D721Med (cell line): Measurements from ENCODE around the gene PREX1.
"Not testable (repeated sequence)": the region's sequence is repeated elsewhere in the genome, so short reads cannot be mapped to it uniquely, and the experiment has no call there.

Experiments used
- DNase-seq: peaks from one replicate; pipeline ENCODE4 v3.0.0; 2011; ENCODE audit warnings: low spot score; ENCODE audit not compliant: insufficient read length
- FAIRE-seq: peaks from 2 replicates; lab custom pipeline; 2011; peaks lifted over from hg19 to GRCh38; lab: Jason Lieb, UNC
- TF ChIP-seq, protein P1 (sequence below): IDR thresholded peaks from 2 replicates; pipeline ENCODE4 v1.5.1; 2012; ENCODE audit warnings: mild to moderate bottlenecking, control low read depth; ENCODE audit not compliant: insufficient read depth; ENCODE audit errors: missing control alignments

Gene PREX1

GRCh38 chr20:48827855-48828733, at the start of gene PREX1:
Gene PREX1 (minus strand): TSS chr20:48827999. CDS start chr20:48827860, 139 bp downstream.
- DNase-seq (peak; percentile 80), FAIRE-seq (no peak)
- TF ChIP-seq, protein P1, sequence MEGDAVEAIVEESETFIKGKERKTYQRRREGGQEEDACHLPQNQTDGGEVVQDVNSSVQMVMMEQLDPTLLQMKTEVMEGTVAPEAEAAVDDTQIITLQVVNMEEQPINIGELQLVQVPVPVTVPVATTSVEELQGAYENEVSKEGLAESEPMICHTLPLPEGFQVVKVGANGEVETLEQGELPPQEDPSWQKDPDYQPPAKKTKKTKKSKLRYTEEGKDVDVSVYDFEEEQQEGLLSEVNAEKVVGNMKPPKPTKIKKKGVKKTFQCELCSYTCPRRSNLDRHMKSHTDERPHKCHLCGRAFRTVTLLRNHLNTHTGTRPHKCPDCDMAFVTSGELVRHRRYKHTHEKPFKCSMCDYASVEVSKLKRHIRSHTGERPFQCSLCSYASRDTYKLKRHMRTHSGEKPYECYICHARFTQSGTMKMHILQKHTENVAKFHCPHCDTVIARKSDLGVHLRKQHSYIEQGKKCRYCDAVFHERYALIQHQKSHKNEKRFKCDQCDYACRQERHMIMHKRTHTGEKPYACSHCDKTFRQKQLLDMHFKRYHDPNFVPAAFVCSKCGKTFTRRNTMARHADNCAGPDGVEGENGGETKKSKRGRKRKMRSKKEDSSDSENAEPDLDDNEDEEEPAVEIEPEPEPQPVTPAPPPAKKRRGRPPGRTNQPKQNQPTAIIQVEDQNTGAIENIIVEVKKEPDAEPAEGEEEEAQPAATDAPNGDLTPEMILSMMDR, result no peak

DNA sequence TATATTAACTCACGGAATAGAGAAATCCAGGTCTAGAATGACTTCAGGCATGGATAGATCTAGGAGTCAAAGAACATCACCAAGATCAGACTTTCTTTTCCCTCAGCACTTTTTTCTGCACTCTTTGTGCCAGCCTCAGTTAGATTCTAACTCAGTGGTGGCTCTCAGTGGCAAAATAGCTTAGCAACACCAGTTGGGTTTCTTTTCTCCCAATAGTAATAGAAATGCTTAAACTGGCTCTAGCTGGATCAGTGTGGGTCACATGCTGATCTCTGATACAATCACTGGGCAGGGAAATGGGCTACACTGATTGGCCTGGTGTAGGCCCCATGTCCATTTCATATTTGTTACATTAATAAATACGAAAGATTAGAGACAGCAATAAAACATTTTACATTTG, 49.5 kb upstream of the PREX1 start:
- FAIRE-seq, result no peak
- DNase-seq, result no peak
- TF ChIP-seq, protein P1, result no peak

- TF ChIP-seq, protein P1, result no peak
Measured at GRCh38 chr20:48875914-48876240, 48.1 kb upstream of the PREX1 start.

GRCh38 chr20:48875233-48875913, 47.6 kb upstream of the PREX1 start:
- no peak for FAIRE-seq
- DNase-seq, result no peak
- TF ChIP-seq, protein P1, result no peak

More at GRCh38 chr20:48875914-48876240, 48.1 kb upstream of the PREX1 start:
- DNase-seq (no peak), FAIRE-seq (no peak)

GRCh38 chr20:48869442-48869841, 41.6 kb upstream of the PREX1 start:
- not testable (repeated sequence) for DNase-seq, FAIRE-seq

GRCh38 chr20:48866936-48867335, 39.1 kb upstream of the PREX1 start:
- TF ChIP-seq, protein P1, result no peak
- no peak for FAIRE-seq
- DNase-seq, result no peak

DNA sequence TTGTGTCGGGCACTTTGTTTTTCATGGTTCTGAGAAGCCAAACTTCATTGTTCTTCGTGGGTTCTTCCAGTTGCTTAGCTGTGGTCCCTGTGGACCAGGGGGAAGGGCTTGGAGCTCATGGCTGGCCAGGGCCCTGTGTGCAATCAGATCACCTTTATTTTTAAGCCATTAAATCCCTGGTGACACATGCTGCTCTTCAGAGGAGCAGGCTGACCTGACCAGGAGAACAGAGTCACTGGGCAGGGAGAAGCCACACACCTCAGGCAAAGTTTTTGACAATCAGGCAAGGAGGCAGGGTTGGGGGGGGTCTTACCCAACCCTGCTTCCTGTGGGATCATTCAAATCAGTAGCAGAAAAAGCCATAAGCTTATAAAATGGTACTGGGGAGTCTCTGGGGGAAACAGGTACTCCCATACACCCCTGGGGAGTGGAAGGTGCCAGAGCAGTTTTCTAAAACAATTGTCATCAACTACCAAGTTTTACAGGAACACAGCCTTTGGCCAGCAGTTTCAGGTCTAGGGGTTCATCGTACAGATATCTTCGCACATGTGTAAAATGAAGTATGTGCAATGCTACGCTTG, 37.0 kb upstream of the PREX1 start:
- TF ChIP-seq, protein P1, result no peak
- DNase-seq (no peak), FAIRE-seq (no peak)
